Ecto neural progenitor cell (in vitro differentiated cells): ENCODE results near the gene SUV39H2.
A peak's percentile ranks its signal among the peaks of the same experiment; 100 is the strongest.
"Not testable (repeated sequence)": the region's sequence is repeated elsewhere in the genome, so short reads cannot be mapped to it uniquely, and the experiment has no call there.

Experiments
- DNase-seq: peaks from one replicate; pipeline ENCODE4 v3.0.0-alpha.2; 2018; ENCODE audit warnings: low spot score

SUV39H2 gene

GRCh38 chr10:14878266-14879123, at the start of gene SUV39H2:
Gene SUV39H2, plus strand, starts transcription at chr10:14878866. Its CDS starts 23 bp downstream, at chr10:14878889.
- peak; percentile 97 for DNase-seq

- DNase-seq = no peak
Observed at GRCh38 chr10:14833106-14833505, 45.6 kb upstream of the SUV39H2 start.

GRCh38 chr10:14836208-14836607, 42.5 kb upstream of the SUV39H2 start:
- no peak for DNase-seq

- DNase-seq = no peak
Observed at GRCh38 chr10:14837003-14837756, 41.5 kb upstream of the SUV39H2 start.

GRCh38 chr10:14837757-14838581, 40.7 kb upstream of the SUV39H2 start, which contains the start of the genes CDNF, HSPA14 and MSANTD7:
Gene CDNF, minus strand, starts transcription at chr10:14838037. Its CDS starts 91 bp downstream, at chr10:14837946.
Gene HSPA14, plus strand, starts transcription at chr10:14838306. Its CDS starts 97 bp downstream, at chr10:14838403.
Gene MSANTD7, plus strand, starts transcription at chr10:14838306. Its CDS starts 3,979 bp downstream, at chr10:14842285.
- peak; percentile 99 for DNase-seq

GRCh38 chr10:14838582-14839304, 39.9 kb upstream of the SUV39H2 start:
- DNase-seq = peak; percentile 85

GRCh38 chr10:14839305-14839695, 39.4 kb upstream of the SUV39H2 start:
- DNase-seq = no peak

- no peak for DNase-seq
Observed at GRCh38 chr10:14840178-14840577, 38.5 kb upstream of the SUV39H2 start.

- DNase-seq = no peak
Observed at GRCh38 chr10:14843327-14843988, 35.2 kb upstream of the SUV39H2 start.

- DNase-seq = no peak
Observed at GRCh38 chr10:14844948-14845347, 33.7 kb upstream of the SUV39H2 start.

- DNase-seq = no peak
Observed at GRCh38 chr10:14852236-14852635, 26.4 kb upstream of the SUV39H2 start.

GRCh38 chr10:14855453-14855852, 23.2 kb upstream of the SUV39H2 start:
- DNase-seq = no peak

- no peak for DNase-seq
Observed at GRCh38 chr10:14858338-14858960, 20.2 kb upstream of the SUV39H2 start.

GRCh38 chr10:14859043-14859442, 19.6 kb upstream of the SUV39H2 start:
- DNase-seq = no peak

- no peak for DNase-seq
Observed at GRCh38 chr10:14859775-14860174, 18.9 kb upstream of the SUV39H2 start.

- no peak for DNase-seq
Observed at GRCh38 chr10:14860791-14861190, 17.9 kb upstream of the SUV39H2 start.

GRCh38 chr10:14864466-14864865, 14.2 kb upstream of the SUV39H2 start:
- DNase-seq = not testable (repeated sequence)

- not testable (repeated sequence) for DNase-seq
Observed at GRCh38 chr10:14864871-14865270, 13.8 kb upstream of the SUV39H2 start.

- no peak for DNase-seq
Observed at GRCh38 chr10:14873090-14873760, 5.4 kb upstream of the SUV39H2 start.

- no peak for DNase-seq
Observed at GRCh38 chr10:14875941-14876340, 2.7 kb upstream of the SUV39H2 start.
